K562 (cell line): ENCODE results near the gene ZNF668. TPM values are rescaled to one million over a fixed set of nuclear protein-coding genes. Genes with fewer than 3 reads are reported as not detected.
"Not testable (repeated sequence)": the region's sequence is repeated elsewhere in the genome, so short reads cannot be mapped to it uniquely, and the experiment has no call there.

Source experiments
- ATAC-seq: fragments of 200-7000 bp; cut with Tn5 transposase; 3 replicates; pipeline ENCODE4 v1.9.1; 2020; ENCODE audit warnings: moderate library complexity
- BruUV-seq: library from RNA; stranded (reverse); fragments of 400-500 nt; replicated peaks from 2 replicates; lab custom pipeline; 2021; lab: Mats Ljungman, UMichigan
- CTCF ChIA-PET: fragments of 300-600 bp; formaldehyde crosslinking; extraction: SDS; loops from one replicate; lab custom pipeline; 2021; ENCODE audit warnings: low intra/inter-chr PET ratio; lab: Yijun Ruan, JAX
- POLR2A ChIA-PET: fragments of 300-600, 350-650 bp; sonication (Branson Sonifier 250); formaldehyde crosslinking; extraction: SDS; loops from one replicate; lab custom pipeline; 2021; ENCODE audit warnings: antibody characterized with exemption, inconsistent platforms; lab: Yijun Ruan, JAX
- DNase-seq, 4 experiments: peaks; one replicate each; pipeline versions ENCODE4 v3.0.0 to v3.0.0-alpha.2; 2011 to 2018; ENCODE audit warnings: low spot score in 3 of 4, mixed read lengths in 3 of 4; ENCODE audit errors: extremely low read depth in 1 of 4
- FAIRE-seq: peaks from 2 replicates; lab custom pipeline; 2011; peaks lifted over from hg19 to GRCh38; lab: Jason Lieb, UNC
- H2AFZ ChIP-seq: 2 replicates; pipeline ENCODE4 v1.6.0; 2011; ENCODE audit warnings: low read depth, low read length, control low read depth, inconsistent platforms
- H3K27ac ChIP-seq: fragments of 200-600 bp; 3 replicates; pipeline ENCODE4 v1.8.0; 2011; ENCODE audit warnings: low read depth, mild to moderate bottlenecking, control low read depth, inconsistent platforms, low read length, moderate library complexity, mixed read lengths; ENCODE audit errors: extremely low read depth
- H3K27me3 ChIP-seq, 2 experiments: fragments of 300-600 bp in 1 of 2; 2 replicates in 1 of 2; 3 replicates in 1 of 2; pipeline versions ENCODE4 v1.6.0 to v1.8.0; 2011; ENCODE audit warnings: inconsistent platforms in 2 of 2, low read length in 2 of 2, mild to moderate bottlenecking in 1 of 2, mixed read lengths in 1 of 2, moderate library complexity in 1 of 2; ENCODE audit not compliant: control insufficient read depth in 2 of 2, insufficient read depth in 2 of 2
- H3K36me3 ChIP-seq: fragments of 300-600 bp; 3 replicates; pipeline ENCODE4 v1.8.0; 2011; ENCODE audit warnings: mild to moderate bottlenecking, low read length, inconsistent platforms; ENCODE audit not compliant: control insufficient read depth, insufficient read depth
- H3K4me1 ChIP-seq, 2 experiments: fragments of 200-600 bp in 1 of 2; replicated peaks in 1 of 2; 2 replicates in 1 of 2; 3 replicates in 1 of 2; pipeline versions ENCODE4 v1.5.1 to v1.8.0; 2011; ENCODE audit warnings: inconsistent platforms in 2 of 2, low read length in 2 of 2, mild to moderate bottlenecking in 1 of 2, mixed read lengths in 1 of 2, moderate library complexity in 1 of 2; ENCODE audit not compliant: control insufficient read depth in 2 of 2, insufficient read depth in 2 of 2
- H3K4me2 ChIP-seq: 2 replicates; pipeline ENCODE4 v1.6.1; 2011; ENCODE audit warnings: low read length, control low read depth, inconsistent platforms, mixed read lengths; ENCODE audit not compliant: insufficient read depth
- H3K4me3 ChIP-seq: fragments of 200-600 bp; sonication (generic), shearing (Covaris generic); 2 replicates; pipeline ENCODE4 v1.5.1; 2016; ENCODE audit warnings: control low read depth, inconsistent platforms
- H3K79me2 ChIP-seq: fragments of 200-600 bp; 3 replicates; pipeline ENCODE4 v1.8.0; 2011; ENCODE audit warnings: low read length, inconsistent platforms; ENCODE audit not compliant: control insufficient read depth, insufficient read depth
- H3K9ac ChIP-seq, 2 experiments: 2 replicates each; pipeline versions ENCODE4 v1.6.0 to v1.6.1; 2011; ENCODE audit warnings: low read depth in 2 of 2, low read length in 2 of 2, control low read depth in 1 of 2, inconsistent platforms in 1 of 2, mild to moderate bottlenecking in 1 of 2, mixed read lengths in 1 of 2; ENCODE audit not compliant: insufficient read depth in 1 of 2
- H3K9me1 ChIP-seq: one replicate; pipeline ENCODE4 v1.6.0; 2011; ENCODE audit warnings: inconsistent platforms, mild to moderate bottlenecking, low read length, moderate library complexity; ENCODE audit not compliant: control insufficient read depth, insufficient read depth
- H3K9me3 ChIP-seq: replicated peaks from 2 replicates; pipeline ENCODE4 v1.5.1; 2011; ENCODE audit warnings: low read depth, low read length, inconsistent platforms; ENCODE audit not compliant: control insufficient read depth, insufficient read depth
- H4K20me1 ChIP-seq: replicated peaks from 2 replicates; pipeline ENCODE4 v1.6.1; 2011; ENCODE audit warnings: low read length, inconsistent platforms, mixed read lengths; ENCODE audit not compliant: control insufficient read depth, insufficient read depth
- BCOR ChIP-seq: fragments of 450-650 bp; IDR thresholded peaks from 2 replicates; pipeline ENCODE4 v1.6.1; 2016
- CBFA2T2 ChIP-seq: fragments of 450-650 bp; conservative IDR thresholded peaks from 2 replicates; pipeline ENCODE4 v1.6.1; 2017; ENCODE audit warnings: mild to moderate bottlenecking
- CBFA2T3 ChIP-seq: fragments of 450-650 bp; IDR thresholded peaks from 2 replicates; pipeline ENCODE4 v1.6.1; 2017
- CHD1 ChIP-seq: fragments of 200-600 bp; sonication (generic); IDR thresholded peaks from one replicate; pipeline ENCODE4 v1.6.1; 2012; ENCODE audit warnings: mild to moderate bottlenecking, moderate library complexity, low read length, inconsistent platforms
- GTF3C2 ChIP-seq: IDR thresholded peaks from 3 replicates; pipeline ENCODE4 v1.6.1; 2011; ENCODE audit warnings: borderline replicate concordance, mild to moderate bottlenecking, moderate library complexity; ENCODE audit not compliant: insufficient read length; ENCODE audit errors: extremely low read depth
- NRF1 ChIP-seq, 2 experiments: fragments of 450-650 bp; IDR thresholded peaks in 1 of 2; conservative IDR thresholded peaks in 1 of 2; 2 replicates each; pipeline ENCODE4 v1.6.1; 2014; ENCODE audit warnings: mild to moderate bottlenecking in 2 of 2
- SREBF2 ChIP-seq: sonication (generic); formaldehyde crosslinking; IDR thresholded peaks from 2 replicates; pipeline ENCODE4 v1.4.0; 2020; ENCODE audit warnings: mild to moderate bottlenecking, missing genetic modification reagents
- SRSF7 ChIP-seq: fragments of 200-400 bp; formaldehyde crosslinking; optimal IDR thresholded peaks from 2 replicates; pipeline ENCODE3; 2017; ENCODE audit warnings: mild to moderate bottlenecking, low read depth, low read length
- ZNF121 ChIP-seq: sonication (generic); formaldehyde crosslinking; conservative IDR thresholded peaks from 2 replicates; pipeline ENCODE4 v1.8.0; 2022; ENCODE audit warnings: missing genetic modification reagents
- ZNF695 ChIP-seq: fragments of 450-650 bp; formaldehyde crosslinking; IDR thresholded peaks from 2 replicates; pipeline ENCODE4 v1.4.0; 2020; ENCODE audit warnings: mild to moderate bottlenecking, moderate library complexity
- WGBS: fragments of 100-300 bp; shearing (Covaris generic); methylation state at CpG from one replicate; pipeline ENCODE4 v1.1.6; 2016; ENCODE audit warnings: low coverage, mixed read lengths; ENCODE audit not compliant: insufficient coverage; ENCODE audit errors: missing lambda C conversion rate; 5-methylcytosine and 5-hydroxymethylcytosine counted together
- in situ Hi-C: fragments of 300-500 bp; cut with MboI; formaldehyde crosslinking; loops from 4 replicates; pipeline ENCODE4 v1.15.0; 2018; ENCODE audit warnings: inconsistent platforms, mixed read lengths
- intact Hi-C: fragments of 100-400 bp; cut with micrococcal nuclease; formaldehyde crosslinking; loops from 2 replicates; pipeline ENCODE4 v1.14.2; 2022
- polyA plus RNA-seq, 8 experiments: library from polyadenylated mRNA; depleted of rRNA in 4 of 8; stranded (reverse) in 5 of 8; unstranded in 3 of 8; fragments of >200 nt; fragmentation: Nextera tagmentation in 2 of 8; fragmentation: Illumina TruSeq in 1 of 8; extraction: Ambion mirVana in 2 of 8; extraction: Trizol in 1 of 8; gene quantifications; 2 replicates each; pipeline versions ENCODE4 v1.2.1 to v1.2.3, GENCODE V29; 2011 to 2014; ENCODE audit warnings: inconsistent platforms in 1 of 8, missing spikeins in 1 of 8
- total RNA-seq, 7 experiments: library from RNA; depleted of rRNA in 6 of 7; stranded (reverse); fragments of >200 nt in 6 of 7; fragmentation: Illumina TruSeq in 2 of 7; extraction: Trizol in 2 of 7; gene quantifications; 2 replicates each; pipeline versions ENCODE4 v1.2.1 to v1.2.3, GENCODE V29; 2011 to 2021; ENCODE audit warnings: low replicate concordance in 1 of 7
- TF ChIP-seq, protein P1 (sequence below), 2 experiments: IDR thresholded peaks; 2 replicates each; pipeline ENCODE4 v1.6.1; 2011; ENCODE audit warnings: borderline replicate concordance in 1 of 2, control low read depth in 1 of 2, low read depth in 1 of 2, low read length in 1 of 2, mild to moderate bottlenecking in 1 of 2, mixed read lengths in 1 of 2, moderate library complexity in 1 of 2; ENCODE audit not compliant: insufficient read depth in 1 of 2, insufficient read length in 1 of 2, poor library complexity in 1 of 2, severe bottlenecking in 1 of 2; ENCODE audit errors: extremely low read depth in 1 of 2
- TF ChIP-seq, protein P2 (sequence below): sonication (generic); formaldehyde crosslinking; IDR thresholded peaks from 2 replicates; pipeline ENCODE4 v1.8.0; 2022; ENCODE audit warnings: missing genetic modification reagents, mild to moderate bottlenecking, moderate library complexity, borderline replicate concordance

The ZNF668 gene
- total and polyA plus RNA-seq, 9 of the 15 experiments (the other 6 are each of a cell fraction or from before 2014, with no cell fraction given): 0.04 to 15.3 (median 3.8) TPM; not detected in 1

- TF ChIP-seq CHD1 (no peak), ZNF695 (no peak), GTF3C2 (no peak), SREBF2 (no peak), SRSF7 (no peak), NRF1 (conservative IDR thresholded peaks at IDR 0.05 in 1 of 2, IDR thresholded peaks at IDR 0.05 in 1 of 2) (peak; percentile 73 to 79)
These were observed 31.7 kb upstream of the ZNF668 start (continued) for GRCh38 chr16:31105677-31106213.

- H3K9me3 ChIP-seq, H3K4me3 ChIP-seq, H3K27me3 ChIP-seq, intact Hi-C loops, CTCF ChIA-PET, H3K79me2 ChIP-seq, H3K27ac ChIP-seq, DNase-seq, H3K36me3 ChIP-seq, H3K9me1 ChIP-seq, H4K20me1 ChIP-seq, H3K4me2 ChIP-seq, H3K9ac ChIP-seq, in situ Hi-C loops, BruUV-seq: not testable (repeated sequence)
- ATAC-seq (peak; percentile 29; the same call in 2 of the 3 replicates), FAIRE-seq (peak; percentile 65)
- H2AFZ ChIP-seq: peak overlapping the region; percentile 77
- POLR2A ChIA-PET: interaction anchor here (0.7 to 3.0 kb wide), 6 partner anchors 20 to 349 kb away, joined by 3 to 19 read pairs (median 4); partner anchors contain the start of genes FUS, HSD3B7, ZNF646 and ZNF668
- peaks cover 5 to 12% of the 10 kb centered on the region in 2 experiments; a peak in 4 of 5 replicates for H3K4me1 ChIP-seq
- peak; percentile 29 for TF ChIP-seq CBFA2T2
- peak; percentile 40 for TF ChIP-seq CBFA2T3
- TF ChIP-seq, protein P1, sequence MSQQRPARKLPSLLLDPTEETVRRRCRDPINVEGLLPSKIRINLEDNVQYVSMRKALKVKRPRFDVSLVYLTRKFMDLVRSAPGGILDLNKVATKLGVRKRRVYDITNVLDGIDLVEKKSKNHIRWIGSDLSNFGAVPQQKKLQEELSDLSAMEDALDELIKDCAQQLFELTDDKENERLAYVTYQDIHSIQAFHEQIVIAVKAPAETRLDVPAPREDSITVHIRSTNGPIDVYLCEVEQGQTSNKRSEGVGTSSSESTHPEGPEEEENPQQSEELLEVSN (IDR thresholded peaks at IDR 0.05; ENCODE audit: borderline replicate concordance in 1 of 2, extremely low read depth in 1 of 2, insufficient read depth in 1 of 2, insufficient read length in 1 of 2, low read depth in 1 of 2, low read length in 1 of 2, poor library complexity in 1 of 2, severe bottlenecking in 1 of 2): peak in 1 of 2 experiments; percentile 5
- peak; percentile 52 for TF ChIP-seq ZNF121 (CRISPR knock-in tag)
- TF ChIP-seq BCOR: 0 out of 2 replicates have a peak, but pooled peaks have one; percentile 26
- TF ChIP-seq, protein P2, sequence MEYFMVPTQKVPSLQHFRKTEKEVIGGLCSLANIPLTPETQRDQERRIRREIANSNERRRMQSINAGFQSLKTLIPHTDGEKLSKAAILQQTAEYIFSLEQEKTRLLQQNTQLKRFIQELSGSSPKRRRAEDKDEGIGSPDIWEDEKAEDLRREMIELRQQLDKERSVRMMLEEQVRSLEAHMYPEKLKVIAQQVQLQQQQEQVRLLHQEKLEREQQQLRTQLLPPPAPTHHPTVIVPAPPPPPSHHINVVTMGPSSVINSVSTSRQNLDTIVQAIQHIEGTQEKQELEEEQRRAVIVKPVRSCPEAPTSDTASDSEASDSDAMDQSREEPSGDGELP (CRISPR knock-in tag): peak; percentile 57; the same call in 1 of the 2 replicates
- WGBS: 53% methylated on average over 13 of the region's 13 CpGs
These were observed 27.0 kb upstream of the ZNF668 start for GRCh38 chr16:31100876-31101641.
